Activated CD4-positive, alpha-beta T cell treated with anti-CD3 and anti-CD28 coated beads for 48 hours (primary cell): ENCODE measurements around the gene CCDC71.

Source experiments
- DNase-seq: peaks from one replicate; pipeline ENCODE4 v3.0.0-alpha.2; 2020

CCDC71 gene

DNA sequence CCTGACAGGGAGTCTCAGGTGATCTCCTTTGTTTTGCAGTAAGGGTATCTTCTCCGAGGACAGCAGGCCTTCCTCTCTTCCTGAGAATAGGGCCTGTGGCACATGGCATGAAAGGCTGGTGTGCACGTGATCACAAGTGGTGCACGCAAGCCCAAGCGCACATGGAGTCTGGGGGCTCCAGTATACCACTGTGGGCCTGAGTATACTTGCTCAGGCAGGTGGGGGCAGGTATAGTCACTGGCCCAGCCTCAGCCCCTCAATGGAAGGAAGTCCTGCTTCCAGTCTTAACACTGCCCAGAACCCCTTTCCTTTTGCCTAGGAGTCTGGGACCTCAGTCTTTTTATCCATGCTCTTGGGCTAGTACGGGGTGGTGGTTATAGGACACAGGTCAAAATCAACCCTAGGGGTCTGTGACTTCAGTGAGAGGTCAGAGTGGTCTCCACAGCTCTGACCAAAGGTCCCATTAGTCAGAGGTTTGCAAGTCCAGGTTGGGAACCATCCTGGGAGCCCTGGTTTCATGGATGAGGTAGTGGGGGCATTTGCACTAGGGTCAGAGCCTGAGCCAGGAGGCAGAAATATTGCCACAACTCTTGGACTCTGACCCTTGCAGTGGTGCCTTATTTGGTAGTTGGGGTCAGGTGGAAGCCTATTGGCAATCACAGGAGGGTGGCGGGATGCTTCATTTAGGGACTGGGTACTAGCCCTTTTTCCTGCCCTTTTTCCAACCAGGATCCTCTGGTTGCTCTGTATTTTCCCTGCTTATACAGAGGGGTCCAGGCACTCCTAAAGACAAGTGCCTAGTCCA lies 823 bp upstream of the CCDC71 start:
- no peak for DNase-seq

DNA sequence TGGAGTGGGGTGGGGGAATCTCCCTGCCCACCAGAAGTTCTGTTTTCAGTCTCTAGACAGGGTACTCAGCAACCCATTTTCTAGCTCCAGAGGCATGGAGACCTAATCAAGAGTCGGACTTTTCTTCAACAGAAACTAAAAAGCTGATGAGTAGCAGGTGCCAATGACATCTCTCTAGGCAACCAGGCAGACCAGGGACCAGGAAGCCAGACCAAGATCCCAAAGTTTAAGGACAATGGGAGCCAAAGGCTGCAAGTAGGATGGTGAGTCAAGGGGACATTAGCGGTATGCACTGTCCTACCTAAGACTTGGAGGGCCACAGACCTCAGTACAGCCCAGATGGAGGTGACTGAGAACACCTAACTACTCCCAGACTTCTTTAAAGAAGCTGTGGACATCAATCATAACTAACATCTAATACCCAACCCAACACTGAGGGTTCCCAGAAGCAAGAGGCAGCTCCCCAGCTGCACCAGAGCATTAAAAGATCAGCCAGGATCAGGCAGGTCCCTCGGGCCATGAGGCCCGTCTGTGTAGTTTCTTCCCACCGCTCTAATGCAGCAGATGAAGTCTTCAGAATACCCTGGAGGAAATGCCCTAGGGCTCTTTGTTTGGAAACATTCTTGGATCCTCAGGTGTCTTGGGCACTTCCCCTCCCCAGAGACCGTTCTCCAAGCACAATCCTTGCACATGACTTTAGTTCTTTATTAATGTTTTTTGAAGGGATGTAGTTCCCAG lies 979 bp downstream of the CCDC71 start:
- no peak for DNase-seq

DNA sequence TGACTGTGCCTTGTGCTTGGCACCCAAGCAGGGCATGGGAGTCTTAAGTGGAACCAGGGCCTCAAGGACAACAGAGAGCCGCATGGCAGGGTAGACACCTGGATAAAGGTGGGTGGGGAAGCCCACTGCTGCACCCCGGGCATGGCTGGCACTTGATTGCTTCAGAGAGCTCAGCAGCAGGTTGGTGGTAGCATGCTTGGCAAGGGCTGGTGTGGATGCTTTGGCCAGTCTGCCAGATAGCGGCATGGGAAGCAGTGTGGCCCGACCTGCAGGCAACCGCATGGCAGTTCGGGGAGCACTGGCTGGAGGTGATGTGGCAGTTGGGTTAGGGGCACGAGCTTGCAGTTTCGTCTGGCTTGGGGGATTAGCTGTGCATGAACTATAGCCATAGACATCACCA lies 2.5 kb downstream of the CCDC71 start:
- no peak for DNase-seq

DNA sequence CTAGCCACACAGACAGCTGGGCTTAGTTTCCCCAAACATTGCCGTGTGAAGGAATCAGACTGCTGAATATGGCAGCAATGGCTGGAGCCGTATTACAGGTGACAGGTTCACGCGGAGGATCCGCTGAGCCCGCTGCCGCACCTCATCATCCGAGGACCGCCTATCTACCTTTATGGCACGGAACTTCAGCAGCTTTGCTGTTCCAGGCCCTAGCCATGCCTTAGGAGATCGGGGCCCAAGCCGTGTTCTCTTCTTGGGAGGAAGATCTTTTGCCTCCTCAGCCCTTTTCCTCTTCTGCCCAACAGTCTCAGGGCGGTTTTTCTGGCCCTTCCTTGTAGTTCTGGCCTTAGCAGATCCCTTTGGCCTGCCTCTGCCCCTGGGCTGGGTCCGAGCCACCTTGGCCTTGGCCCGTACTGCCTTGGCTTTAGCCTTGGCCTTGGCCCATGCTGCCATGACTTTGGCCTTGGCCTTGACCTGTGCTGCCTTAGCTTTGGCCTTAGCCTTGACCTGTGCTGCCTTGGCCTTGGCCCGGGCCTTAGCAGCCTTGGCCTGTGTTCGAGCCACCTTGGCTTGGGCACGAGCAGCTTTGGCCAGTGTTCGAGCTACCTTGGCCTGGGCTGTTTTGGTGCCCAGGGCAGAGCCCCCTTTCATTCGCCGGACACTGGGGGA lies 3.2 kb downstream of the CCDC71 start:
- no peak for DNase-seq

DNA sequence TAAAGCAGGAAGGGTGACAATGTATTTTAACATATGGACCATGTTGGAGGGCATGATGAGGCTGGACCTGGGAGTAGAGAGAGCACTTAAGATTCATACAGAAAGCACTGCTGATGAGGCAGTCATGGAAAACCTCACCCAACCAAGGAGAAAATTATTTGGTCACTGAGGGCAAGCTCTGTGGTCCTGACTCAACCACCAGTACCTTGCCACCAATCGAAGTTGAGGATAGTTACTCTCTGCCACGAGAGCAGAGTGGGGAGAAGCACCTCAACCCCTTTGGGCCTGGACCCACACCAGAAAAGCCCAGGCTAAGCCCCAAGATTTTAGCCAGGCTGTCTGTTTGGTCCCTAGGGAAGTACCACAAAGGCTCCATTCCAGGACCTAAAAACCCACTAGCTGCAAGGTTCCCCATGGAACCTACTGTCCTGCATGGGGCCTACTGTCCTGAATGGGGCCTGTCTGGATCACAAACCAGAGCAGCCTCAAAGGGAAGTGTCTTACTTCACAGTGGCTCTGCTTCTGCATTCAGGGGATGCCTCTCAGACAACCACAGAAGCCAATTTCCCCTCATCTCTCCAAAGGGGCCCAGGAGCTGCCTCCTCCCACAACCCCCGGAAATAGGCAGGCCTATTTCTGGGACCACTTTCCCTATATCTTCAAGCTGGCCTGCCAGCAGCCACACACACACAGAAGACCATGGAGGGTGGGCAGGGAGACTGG lies 4.2 kb downstream of the CCDC71 start:
- DNase-seq, result peak; percentile 26

DNA sequence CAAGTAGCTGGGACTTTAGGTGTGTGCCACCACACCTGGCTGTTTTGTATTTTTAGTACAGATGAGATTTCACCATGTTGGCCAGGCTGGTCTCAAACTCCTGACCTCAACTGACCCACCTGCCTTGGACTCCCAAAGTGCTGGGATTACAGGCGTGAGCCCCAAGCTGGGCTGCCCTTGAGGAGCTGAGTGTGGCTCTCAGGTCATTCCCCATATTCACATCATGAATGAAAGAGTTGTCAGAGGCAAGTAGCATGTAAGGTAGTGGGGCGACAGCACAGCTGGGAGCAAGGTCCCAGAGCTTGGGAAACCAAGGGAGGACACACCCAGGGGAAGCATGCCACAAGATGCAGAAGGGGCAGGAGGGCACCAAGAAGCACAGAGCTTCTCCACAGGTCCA lies 4.9 kb downstream of the CCDC71 start:
- no peak for DNase-seq

DNA sequence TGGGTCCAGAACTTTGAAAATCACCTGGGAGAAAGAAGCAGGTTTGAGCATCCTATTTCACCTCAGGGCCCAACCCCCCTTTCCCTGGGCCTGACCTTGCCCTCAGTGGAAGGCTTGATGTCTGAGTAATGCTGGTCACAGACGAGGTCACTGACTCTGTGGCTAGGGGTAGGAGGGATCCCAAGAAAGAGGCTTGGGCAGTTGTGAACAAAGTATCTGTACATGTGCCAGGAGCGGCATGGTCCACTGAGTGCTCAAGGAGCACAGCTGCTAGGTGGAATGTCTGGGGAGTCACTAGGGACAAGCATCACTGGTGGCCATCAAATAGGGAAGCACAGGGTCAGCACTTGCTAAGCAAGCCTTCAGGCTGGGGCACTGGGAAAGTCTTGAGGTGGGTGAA lies 7.3 kb downstream of the CCDC71 start:
- DNase-seq, result no peak

DNA sequence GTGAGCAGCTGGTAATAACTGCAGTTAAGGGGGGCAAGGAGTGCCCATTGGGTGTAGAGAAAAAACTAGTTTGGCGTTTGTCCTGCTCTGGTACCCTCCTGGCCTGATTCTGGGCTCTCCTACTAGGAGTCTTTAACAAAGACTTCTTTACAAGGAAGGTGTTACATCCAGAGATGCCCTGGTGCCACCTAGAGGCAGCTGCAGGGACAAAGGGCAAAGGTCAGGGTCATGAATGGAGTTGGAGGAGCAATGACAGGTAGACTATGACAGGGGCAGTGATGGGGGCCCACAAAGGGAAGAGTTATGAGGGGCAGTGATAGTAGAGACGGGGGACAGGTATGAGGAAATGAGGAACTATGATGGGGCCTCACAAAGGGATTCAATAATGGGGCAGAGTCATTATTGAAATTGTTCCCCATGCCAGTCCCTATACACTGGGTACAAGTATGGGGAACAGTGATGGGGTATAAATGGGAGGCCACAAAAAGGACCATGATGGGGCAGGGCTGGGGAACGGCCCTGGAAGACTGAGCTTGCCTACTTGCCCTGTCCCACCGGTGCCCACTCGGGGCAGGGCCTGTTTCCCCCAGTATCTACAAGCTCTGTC lies 7.9 kb downstream of the CCDC71 start:
- peak; percentile 70 for DNase-seq

DNA sequence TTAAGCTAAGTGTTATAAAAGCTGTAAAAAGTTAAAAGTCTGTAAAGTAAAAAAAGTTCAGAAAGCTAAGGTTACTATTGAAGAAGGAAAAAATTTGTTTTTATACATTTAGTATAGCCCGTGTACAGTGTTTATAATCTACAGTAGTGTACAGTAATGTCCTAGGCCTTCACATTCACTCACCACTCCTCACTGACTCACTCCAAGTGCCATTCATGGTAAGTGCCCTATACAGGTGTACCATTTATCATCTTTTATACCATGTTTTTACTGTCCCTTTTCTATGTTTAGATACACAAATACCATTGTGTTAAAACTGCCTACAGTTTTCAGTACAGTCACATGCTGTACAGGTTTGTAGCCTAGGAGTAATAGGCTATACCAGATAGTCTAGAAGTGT lies 8.8 kb downstream of the CCDC71 start:
- no peak for DNase-seq

DNA sequence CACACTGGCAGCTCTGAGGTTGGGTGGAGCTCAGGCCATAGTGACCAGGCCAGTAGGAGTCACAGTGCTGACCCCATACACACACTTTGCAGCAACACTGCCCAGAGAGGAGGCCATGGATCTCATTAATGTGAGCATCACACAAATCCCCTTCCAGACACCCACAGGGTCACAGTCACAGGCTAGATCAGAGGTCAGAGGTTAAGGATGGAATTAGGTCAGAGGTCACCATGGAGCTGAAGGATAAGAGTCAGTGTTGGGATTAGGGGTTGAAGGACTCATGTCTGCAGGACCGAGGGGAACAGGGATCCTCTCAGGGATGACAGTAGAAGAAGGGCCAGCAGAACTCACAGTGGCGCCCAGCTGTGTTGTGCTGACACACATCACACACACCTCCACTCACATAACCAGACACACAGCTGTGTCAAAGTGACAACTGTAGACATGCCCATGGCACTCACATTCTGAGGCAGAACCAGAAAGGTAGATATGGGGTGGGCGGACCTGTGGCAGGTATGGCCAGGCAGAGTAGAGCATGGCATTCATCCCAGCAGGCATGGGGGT lies 12.7 kb downstream of the CCDC71 start:
- DNase-seq, result no peak

DNA sequence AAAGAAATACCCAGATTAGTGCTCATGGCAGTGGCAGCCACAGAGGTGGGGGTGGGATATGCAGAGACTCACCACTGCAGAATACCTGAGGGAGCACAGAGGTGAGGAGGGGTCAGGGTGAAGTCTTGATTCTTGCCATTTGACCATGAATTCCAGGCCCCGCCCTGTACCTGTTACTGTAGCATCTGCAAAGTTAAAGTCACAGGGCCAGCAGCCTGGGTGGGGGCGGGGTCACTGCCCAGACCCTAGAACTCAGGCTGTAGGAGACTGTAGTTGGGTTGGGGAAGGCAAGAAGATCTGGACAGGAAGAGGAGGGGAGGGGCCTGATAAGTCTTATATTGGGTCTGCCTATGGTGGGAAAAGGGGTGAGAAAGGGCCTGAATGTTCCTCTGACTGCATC lies 14.5 kb downstream of the CCDC71 start:
- DNase-seq, result no peak

DNA sequence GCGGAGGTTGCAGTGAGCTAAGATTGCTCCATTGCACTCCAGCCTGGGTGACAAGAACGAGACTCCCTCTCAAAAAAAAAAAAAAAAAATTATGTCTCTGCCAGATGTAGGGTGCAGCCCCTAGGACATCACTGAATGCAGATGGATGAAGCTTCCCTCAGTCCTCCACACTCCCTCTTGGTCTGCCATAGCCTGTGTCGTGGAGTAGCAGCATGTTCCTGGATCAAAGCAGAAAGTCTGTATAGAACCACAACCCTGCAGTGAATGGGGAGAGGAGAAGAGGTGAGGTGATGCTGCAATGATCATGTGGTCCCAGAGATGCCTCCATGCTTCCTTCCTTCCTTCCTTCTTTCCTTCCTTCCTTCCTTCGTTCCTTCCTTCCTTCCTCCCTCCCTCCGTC lies 18.0 kb downstream of the CCDC71 start:
- no peak for DNase-seq

DNA sequence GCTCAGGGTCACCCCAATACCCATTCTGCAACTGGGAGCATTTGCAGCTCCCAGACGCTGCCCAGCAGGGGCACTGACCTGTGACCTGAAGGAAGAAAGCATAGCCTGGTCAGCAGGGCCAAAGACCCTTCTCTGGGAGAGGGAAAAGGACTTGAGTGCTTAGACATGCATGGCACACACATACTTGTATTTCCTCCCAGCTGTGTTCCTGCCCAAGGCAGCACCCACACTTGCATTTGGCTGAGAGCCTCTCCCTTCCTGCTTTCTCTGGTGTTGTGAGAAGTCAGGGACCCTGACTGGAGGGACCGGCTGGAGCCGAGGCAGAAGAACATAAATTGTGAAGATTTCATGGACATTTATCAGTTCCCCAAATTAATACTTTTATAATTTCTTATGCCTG lies 26.1 kb downstream of the CCDC71 start:
- DNase-seq, result no peak

DNA sequence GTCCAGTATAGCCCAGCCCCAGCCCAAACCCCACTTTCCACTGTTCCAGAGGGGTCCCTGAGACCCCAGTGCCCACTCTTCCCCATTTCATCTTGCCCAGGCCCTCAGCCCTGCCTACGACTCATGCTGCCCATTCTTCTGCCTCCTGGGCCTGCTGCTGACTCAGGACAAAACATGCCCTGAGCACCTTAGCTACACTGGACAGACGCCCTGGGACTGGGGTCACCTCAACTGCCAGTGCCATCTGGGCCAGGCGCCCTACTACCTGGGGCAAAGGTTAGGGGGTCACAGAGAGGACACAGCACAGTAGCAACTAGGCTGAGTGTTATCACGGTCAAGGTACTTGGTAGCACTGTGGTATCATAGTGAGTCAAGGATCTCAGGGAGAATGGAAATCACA lies 30.6 kb downstream of the CCDC71 start:
- no peak for DNase-seq

DNA sequence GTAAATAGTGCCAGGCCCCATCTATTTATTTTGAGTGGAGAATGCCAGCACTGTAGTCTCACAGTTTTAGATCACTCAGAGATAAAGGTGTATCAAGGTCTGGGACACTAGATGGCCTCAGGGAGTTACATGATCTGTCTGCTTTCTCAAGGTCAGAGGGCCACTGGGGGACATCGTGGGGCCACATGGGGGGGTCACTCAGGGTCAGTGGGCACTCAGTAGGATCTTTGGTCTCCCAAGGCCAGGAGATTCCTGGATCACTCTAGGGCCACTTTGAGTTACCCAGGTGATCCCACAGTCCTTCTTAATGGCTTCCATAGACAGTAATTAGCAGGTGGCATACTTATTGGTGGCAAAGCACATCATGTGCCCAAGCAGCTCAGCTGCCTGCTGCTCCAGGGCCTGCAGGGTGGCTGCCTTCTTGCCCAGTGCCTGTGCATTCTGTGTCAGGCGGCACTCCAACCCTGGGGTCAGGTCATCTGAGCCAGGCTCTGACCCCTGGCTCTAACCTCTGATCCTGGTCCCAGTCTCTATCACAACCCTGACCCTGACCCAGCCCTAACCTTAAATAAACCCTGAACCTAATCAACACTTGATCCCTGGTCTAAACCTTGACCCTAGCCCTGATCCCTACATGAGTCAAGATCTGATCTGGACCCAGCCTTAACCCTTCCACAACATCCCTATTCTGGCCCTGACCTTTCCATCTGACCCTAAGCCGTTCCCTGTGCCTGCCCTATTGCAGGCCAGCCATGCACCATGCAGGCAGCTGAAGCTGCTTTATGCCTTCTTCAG lies 31.5 kb downstream of the CCDC71 start:
- no peak for DNase-seq

DNA sequence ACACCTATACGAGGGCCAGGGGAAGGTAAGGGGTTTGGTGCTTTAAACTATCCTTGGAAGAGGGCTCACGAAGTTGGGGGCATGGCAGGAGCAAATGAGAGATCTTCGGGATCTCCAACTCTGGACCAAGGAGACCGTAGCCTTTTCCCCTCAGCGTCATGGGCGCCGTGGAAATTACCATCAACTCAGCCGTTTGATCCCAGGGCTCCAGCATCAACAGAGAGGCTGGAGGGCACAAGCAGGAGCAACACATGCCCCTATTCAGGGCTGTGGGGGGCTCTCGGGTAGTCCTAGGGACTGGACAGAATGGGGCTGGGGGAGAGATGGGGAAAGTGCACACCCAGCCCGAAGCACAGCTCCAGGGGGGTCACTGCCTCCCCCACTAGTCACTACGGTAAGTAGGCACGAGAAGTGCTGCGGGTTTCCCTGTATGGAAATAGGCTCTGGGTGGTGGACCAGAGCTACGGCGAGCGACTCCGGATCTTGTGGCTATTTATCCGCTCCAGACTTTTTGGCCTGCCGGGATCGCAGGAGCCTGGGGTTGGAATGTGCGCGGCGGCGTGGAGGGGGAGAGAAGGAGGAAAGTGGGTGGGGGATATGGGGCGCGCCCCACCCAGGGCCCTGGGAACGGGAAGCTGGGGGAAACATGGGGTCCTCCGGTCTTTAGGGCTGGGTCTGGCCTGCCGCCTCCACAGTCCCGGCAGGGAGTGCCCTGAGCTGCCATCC lies 32.7 kb downstream of the CCDC71 start:
- DNase-seq, result no peak

DNA sequence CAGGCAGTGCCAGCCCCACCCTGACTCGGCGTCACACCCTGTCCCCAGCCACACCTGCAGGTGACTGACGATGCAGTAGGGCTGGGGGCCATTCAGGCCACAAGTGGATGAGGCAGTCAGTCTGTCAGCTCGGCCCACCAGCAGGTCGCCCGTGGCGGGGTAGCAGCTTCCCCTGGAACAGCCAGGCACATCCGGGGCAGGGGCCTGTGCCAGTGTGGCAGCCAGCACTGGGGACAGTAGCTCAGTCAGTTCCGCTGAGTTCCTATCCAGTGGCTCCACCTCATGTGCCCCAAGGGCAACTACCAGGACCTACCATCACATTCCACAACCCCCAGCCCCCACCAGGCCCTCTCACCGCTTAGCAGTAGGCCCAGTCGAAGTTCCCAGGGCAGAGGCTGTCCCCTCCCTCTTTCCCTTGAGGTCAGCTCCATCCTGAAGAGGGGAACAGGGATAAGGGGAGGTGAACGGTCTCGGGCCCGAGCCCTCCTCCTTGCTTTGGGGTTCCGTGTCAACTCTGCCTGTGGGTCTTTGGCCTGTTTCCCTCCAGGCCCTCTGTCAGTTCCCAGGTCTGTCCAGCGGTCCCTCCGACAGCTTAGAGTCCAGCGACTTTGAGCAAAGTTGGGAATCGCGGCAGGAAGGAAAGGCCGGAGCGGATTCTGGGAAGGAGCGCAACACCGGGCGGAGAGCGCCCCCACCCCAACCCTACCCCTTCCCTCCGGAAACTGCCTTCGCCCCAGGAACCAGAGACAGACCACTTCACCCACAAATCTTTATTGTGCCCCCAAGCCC lies 33.5 kb downstream of the CCDC71 start, which contains the start of gene LAMB2:
TSS of gene LAMB2 (minus strand) at position 614 of the 789 bp plus-strand sequence. CDS start at position 431, 183 bp downstream.
- DNase-seq, result no peak

DNA sequence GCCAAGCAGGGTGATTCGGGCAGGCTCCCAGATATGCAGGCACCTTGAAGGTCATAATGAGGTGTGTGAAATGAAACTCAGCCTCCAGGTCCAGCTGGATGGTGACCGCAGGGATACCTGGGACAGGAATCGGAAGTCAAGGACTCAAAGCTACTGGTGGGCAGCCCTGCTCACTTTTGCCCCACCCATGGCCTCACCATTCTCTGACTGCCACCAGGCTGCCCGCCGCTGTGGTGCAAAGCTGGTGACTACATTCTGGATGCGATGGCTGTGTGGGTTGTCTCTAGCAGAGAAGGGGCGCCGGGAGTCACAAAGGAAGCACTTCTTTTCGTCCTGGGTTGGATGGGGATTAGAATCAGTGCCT lies 34.1 kb downstream of the CCDC71 start:
- no peak for DNase-seq

DNA sequence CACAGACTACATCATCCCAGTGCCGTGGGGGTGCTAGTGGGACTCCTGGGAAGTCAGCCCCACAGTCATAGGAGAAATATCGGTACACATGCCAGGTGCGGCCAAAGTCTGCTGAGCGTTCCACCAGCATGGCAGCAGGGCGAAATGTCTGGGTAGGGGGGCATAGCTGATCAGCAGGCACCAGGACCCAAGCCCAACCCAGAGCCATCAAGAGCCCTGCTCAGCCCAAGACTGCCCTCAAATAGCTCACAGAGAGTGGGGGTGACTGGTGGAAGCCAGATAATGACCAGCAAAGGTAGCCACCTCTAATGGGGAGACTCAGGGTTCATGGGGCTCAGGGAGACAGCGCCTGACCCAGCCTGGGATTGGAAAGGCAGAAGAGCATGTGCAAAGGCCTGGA lies 34.6 kb downstream of the CCDC71 start:
- DNase-seq, result no peak

DNA sequence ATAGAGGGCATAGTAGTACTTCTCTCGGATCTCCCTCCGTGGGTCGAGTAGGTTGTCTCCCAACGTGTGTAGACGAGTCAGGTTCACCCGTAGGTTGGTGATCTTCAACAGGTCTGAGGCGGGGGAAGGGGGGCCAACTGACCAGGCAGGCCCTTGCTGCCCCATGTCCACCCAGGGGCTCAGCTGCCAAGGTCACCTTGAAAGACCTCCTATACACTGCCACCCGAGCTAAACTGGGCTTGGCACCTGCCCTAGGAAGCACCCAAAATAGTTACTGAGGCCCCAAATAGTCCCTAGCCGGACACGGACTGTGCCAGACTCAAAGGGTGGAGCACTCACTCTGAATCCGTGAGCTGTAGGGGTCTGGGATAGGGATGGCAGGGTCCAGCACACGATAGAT lies 35.1 kb downstream of the CCDC71 start:
- no peak for DNase-seq
